ENCODE results near the gene HARS1. TPM values are rescaled to one million over a fixed set of nuclear protein-coding genes. Genes with fewer than 3 reads are reported as not detected.

The HARS1 gene
- polyA plus RNA-seq, 1 experiment = 76.3 TPM

GRCh38 chr5:140633021-140633471 lies 58.1 kb downstream of the HARS1 start, which contains the start of gene CD14:
CD14 (minus strand) TSS chr5:140633175; CDS start chr5:140633071, 104 bp downstream.
- Histone ChIP-seq H3K36me3 (ENCODE audit: control insufficient read depth, insufficient read depth, low read length) (no peaks in the 10 kb centered on the region), H3K27me3 (ENCODE audit: control insufficient read depth, insufficient read depth, low read length) (no peaks in the 10 kb centered on the region), H3K4me3 (ENCODE audit: low read depth, low read length) (peak within 1 kb of the TSS; percentile 34)
- DNase-seq (ENCODE audit: low read depth) = no peak
- ChIA-PET POLR2A (interaction anchor here (0.8 kb wide), 1 partner anchor 32 kb away, joined by 3 read pairs; no protein-coding TSS in a partner anchor), CTCF (interaction anchor here (0.6 to 2.9 kb wide), 3 partner anchors 48 to 270 kb away, joined by 3 to 15 read pairs (median 3); no protein-coding TSS in a partner anchor)
- TF ChIP-seq, protein P1, sequence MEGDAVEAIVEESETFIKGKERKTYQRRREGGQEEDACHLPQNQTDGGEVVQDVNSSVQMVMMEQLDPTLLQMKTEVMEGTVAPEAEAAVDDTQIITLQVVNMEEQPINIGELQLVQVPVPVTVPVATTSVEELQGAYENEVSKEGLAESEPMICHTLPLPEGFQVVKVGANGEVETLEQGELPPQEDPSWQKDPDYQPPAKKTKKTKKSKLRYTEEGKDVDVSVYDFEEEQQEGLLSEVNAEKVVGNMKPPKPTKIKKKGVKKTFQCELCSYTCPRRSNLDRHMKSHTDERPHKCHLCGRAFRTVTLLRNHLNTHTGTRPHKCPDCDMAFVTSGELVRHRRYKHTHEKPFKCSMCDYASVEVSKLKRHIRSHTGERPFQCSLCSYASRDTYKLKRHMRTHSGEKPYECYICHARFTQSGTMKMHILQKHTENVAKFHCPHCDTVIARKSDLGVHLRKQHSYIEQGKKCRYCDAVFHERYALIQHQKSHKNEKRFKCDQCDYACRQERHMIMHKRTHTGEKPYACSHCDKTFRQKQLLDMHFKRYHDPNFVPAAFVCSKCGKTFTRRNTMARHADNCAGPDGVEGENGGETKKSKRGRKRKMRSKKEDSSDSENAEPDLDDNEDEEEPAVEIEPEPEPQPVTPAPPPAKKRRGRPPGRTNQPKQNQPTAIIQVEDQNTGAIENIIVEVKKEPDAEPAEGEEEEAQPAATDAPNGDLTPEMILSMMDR (IDR thresholded peaks at IDR 0.05; ENCODE audit: insufficient read depth, low read depth, low read length) = peak; percentile 18; the same call in 1 of the 2 replicates

DNA sequence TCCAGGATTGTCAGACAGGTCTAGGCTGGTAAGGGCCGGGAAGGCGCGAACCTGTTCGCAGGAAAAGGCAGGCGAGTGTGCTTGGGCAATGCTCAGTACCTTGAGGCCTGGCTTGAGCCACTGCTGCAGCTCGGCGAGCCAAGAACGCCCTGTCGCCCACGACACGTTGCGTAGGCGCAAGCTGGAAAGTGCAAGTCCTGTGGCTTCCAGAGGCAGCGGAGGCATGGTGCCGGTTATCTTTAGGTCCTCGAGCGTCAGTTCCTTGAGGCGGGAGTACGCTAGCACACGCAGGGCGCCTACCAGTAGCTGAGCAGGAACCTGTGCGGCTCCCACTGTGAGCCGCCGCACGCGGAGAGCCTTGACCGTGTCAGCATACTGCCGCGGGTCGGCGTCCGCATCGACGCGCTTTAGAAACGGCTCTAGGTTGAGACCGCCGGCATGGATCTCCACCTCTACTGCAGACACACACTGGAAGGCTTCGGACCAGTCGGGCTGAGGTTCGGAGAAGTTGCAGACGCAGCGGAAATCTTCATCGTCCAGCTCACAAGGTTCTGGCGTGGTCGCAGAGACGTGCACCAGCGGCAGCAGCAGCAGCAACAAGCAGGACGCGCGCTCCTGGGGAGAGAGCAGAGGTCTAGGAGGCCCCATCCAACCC lies 58.7 kb downstream of the HARS1 start:
- POLR2A ChIA-PET = interaction anchor here (0.8 kb wide), 1 partner anchor 33 kb away, joined by 3 read pairs; no protein-coding TSS in a partner anchor
- CTCF ChIA-PET = interaction anchor here (0.7 kb wide), 1 partner anchor 269 kb away, joined by 3 read pairs; no protein-coding TSS in a partner anchor

DNA sequence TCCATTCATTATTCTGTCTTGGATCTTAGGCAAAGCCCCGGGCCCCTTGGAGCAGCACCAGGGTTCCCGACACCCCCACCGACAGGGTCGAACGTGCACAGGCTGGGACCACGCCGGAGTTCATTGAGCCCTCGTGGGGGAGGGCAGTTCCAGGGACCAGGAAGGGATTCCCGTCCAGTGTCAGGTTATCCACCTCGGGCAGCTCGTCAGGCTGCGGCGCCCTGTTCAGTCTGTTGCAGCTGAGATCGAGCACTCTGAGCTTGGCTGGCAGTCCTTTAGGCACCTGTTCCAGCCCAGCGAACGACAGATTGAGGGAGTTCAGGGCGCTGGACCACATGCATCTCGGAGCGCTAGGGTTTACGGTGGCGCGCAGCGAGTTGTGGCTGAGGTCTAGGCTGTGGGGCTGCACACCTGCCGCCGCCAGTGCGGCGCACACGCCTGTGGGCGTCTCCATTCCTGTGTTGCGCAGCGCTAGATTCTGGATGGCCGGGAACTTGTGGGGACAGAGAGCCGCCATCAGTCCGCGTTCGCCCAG lies 59.3 kb downstream of the HARS1 start:
- ChIA-PET POLR2A (no interaction called here), CTCF (no interaction called here)
- Histone ChIP-seq H3K4me3 (ENCODE audit: low read depth, low read length) (peak overlapping the region; percentile 34), H3K36me3 (ENCODE audit: control insufficient read depth, insufficient read depth, low read length) (no peaks in the 10 kb centered on the region), H3K27me3 (ENCODE audit: control insufficient read depth, insufficient read depth, low read length) (no peaks in the 10 kb centered on the region)
- TF ChIP-seq, protein P1 (IDR thresholded peaks at IDR 0.05; ENCODE audit: insufficient read depth, low read depth, low read length) = no peak
- no peak for DNase-seq (ENCODE audit: low read depth)

More for the DNA sequence above, 58.7 kb downstream of the HARS1 start:
- DNase-seq (ENCODE audit: low read depth) = no peak
- Histone ChIP-seq H3K36me3 (ENCODE audit: control insufficient read depth, insufficient read depth, low read length) (no peaks in the 10 kb centered on the region), H3K27me3 (ENCODE audit: control insufficient read depth, insufficient read depth, low read length) (no peaks in the 10 kb centered on the region), H3K4me3 (ENCODE audit: low read depth, low read length) (peak overlapping the region; percentile 34)
- TF ChIP-seq, protein P1 (IDR thresholded peaks at IDR 0.05; ENCODE audit: insufficient read depth, low read depth, low read length) = no peak

DNA sequence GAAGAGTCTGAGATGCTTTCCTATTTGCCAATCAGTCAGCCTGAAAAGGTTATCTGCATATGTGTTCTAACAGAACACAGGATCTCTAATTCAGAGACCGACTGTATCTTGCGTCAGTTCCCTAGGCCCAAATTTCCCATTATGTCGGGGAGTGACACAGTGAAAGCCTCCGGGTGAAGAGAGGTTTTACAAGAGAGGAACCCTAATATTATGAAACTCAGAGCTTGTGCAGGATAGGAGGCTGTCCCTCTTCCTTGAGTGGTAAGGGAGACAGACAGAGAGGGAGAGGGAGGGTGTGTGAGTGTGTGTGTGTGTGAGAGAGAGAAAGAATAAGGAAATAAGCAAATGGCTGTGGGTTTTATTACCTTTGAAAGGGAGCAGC lies 60.1 kb downstream of the HARS1 start:
- TF ChIP-seq, protein P1 (IDR thresholded peaks at IDR 0.05; ENCODE audit: insufficient read depth, low read depth, low read length) = no peak

DNA sequence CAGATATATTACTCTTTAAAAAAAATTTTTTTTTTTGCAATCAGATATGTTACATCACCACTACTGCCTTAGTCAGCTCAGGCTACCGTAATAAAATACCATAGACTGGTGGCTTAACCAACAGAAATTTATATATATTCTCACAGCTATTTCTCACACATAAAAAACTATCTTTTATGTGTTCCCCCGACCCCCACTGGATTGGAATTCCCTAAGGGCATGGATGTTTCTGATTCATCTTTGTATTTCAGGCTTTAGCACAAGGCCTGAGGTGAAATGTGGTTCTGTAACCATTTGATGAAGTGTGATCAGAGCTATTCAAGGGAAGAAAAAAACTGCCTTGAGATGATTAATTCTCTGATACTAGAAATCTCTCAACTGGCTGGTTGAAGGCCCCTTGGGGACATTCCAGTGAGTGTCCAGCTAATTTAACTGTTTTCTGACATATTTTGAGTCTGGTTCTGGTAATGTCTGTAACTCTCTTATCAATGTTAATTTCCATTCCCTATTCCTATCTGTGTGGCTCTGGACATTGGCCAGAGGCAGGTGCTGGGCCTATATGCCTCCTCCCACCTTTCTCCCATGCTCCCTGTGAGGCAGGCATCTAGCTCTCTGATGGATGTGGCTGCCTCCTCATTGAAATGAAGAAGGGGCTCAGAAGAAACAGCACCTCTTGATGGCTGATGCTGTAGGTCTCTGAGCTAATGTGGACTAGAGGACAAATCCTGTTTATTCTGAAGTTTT lies 60.7 kb downstream of the HARS1 start:
- no peak overlapping the region for H3K4me3 ChIP-seq (ENCODE audit: low read depth, low read length)
- TF ChIP-seq, protein P1 (IDR thresholded peaks at IDR 0.05; ENCODE audit: insufficient read depth, low read depth, low read length) = no peak
- DNase-seq (ENCODE audit: low read depth) = no peak
- H3K27me3 ChIP-seq (ENCODE audit: control insufficient read depth, insufficient read depth, low read length) = no peaks in the 10 kb centered on the region
- ChIA-PET POLR2A (no interaction called here), CTCF (interaction anchor here (1.3 kb wide), 1 partner anchor 258 kb away, joined by 3 read pairs; no protein-coding TSS in a partner anchor)
- H3K36me3 ChIP-seq (ENCODE audit: control insufficient read depth, insufficient read depth, low read length) = no peaks in the 10 kb centered on the region

More for the DNA sequence above, 60.1 kb downstream of the HARS1 start:
- no peak for DNase-seq (ENCODE audit: low read depth)
- Histone ChIP-seq H3K36me3 (ENCODE audit: control insufficient read depth, insufficient read depth, low read length) (no peaks in the 10 kb centered on the region), H3K27me3 (ENCODE audit: control insufficient read depth, insufficient read depth, low read length) (no peaks in the 10 kb centered on the region), H3K4me3 (ENCODE audit: low read depth, low read length) (no peak overlapping the region)
- ChIA-PET CTCF (interaction anchor here (1.3 kb wide), 1 partner anchor 258 kb away, joined by 3 read pairs; no protein-coding TSS in a partner anchor), POLR2A (no interaction called here)

All from BJ (cell line).